NCI-H1417 treated with DMSO at 0.1 percent for 48 hours (cell line): ENCODE measurements around the gene NEK4.
"Not testable (repeated sequence)": the region's sequence is repeated elsewhere in the genome, so short reads cannot be mapped to it uniquely, and the experiment has no call there.

Source experiments
- DNase-seq: peaks from one replicate; lab custom pipeline; 2025; lab: John Stamatoyannopoulos, UW

Gene NEK4

DNA sequence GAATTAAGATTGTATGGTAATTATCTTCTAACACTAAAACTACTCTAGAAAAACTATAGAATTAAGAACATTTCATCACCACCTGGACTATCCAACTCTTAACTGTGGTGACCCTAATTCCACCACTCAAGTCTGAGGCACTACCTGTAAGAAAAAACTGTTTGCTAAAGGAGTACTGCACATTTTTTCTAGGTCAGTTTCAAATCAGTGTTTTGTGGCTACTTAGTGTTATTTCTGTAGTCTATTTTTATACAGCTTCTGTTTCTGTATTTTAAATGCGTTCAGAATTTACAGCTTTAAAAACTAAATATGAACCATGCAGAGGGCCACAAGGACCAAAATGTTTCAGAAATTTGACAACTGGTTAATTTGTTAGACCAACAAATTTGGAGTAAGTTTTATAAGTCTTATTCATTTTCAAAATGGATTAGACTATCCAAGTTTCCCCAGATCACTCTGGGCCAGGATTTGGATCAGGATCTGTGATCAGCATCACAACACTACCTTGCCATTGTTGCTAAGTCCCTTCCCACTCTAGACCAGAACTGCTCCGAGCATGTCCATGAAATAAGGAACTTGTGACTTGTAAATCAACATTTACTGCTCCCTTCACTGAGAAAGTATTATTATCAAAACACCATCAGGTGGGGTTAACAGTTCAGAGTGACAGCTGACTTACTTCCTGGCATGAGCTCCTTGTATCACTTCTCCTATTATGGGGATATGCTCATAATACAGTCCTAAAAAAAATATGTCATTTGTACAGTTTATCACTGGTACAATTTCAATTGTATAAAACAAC, 73.7 kb downstream of the NEK4 start:
- DNase-seq: no peak

GRCh38 chr3:52695798-52696671, 74.7 kb downstream of the NEK4 start:
- DNase-seq: no peak

DNA sequence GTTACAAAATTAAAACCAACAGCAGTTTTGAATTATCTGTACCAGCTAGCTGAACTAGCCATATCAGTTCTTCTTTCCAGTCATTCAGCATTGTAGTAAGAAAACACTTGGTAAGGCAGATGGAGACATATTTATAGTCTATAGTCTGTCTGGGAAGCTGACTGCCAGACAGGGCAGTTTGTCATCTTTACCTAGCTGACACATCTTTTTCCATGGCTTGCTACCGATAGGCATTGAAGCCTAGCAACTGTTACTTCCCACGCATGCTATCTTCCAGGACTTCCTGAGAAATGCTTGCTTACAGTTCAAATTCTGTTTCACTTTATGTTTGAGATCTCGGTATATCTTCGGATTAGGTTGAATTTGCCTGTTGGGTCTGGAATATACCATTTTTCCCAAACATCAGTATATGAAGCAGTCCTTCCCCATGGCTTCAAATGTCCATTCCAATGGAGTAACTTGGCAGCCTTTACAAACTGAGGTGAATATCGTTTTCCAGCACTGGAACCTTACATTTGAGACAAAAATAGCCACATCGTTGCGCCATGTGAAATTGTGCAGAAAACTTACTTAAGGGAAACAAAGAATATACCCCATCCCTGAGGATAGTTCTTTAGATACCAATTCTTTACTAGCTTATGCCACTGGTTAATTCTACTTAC, 76.1 kb downstream of the NEK4 start:
- DNase-seq: no peak

DNA sequence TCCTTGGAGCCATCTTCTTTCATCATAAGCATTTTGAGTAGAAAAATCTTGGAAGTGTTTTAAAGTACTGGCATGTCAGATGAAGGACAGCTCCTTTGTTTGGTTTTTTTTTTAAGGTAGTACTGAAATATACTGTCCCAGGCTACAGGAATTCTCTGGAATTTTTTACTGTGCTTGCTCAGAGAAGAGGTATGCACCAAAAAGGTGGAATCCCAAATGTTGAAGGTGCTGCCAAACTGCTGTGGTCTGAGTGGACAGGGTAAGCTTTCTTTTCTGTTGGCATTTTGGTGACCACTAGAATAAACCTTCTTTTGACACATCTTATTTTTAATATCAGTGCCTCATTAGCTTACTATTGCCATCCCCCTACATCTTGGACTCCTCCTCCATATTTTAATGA, 77.7 kb downstream of the NEK4 start:
- no peak for DNase-seq

DNA sequence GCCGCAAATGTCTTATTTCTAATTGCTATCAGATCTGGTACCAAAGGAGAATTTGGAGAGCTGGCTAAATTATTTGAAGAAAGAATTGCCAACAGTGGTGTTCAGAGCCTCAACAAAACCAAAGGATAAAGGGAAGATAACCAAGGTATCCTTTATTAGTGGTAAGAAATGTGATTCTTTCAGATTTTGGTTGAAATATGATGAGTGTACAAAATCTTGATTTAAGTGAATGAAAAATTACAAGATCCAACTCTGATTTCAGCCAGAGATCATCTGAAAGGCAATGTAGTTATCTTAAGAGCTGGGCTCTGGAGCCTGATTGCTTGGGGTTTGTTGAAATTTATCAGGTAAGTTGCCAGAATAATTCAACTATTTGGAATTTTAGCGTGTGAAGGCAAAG, 80.2 kb downstream of the NEK4 start:
- no peak for DNase-seq

DNA sequence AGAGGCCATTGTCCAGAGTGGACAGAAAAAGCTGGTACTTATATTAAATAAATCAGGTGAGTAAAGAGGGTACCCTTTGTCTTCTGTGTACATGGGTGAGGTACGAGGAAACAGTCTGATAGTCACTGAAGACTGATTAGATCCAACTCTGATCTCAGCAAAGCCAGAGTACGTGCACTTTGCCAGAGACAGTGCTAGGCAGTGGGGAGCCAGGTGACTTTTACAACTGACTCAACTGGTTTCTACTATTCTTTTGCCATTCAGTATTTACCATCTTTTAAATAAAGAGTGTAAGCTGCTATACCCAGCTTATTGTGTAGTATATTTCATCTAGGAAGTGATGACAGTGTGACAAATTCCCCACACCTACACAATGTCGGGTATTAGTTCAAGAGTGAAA, 81.6 kb downstream of the NEK4 start:
- DNase-seq: no peak

DNA sequence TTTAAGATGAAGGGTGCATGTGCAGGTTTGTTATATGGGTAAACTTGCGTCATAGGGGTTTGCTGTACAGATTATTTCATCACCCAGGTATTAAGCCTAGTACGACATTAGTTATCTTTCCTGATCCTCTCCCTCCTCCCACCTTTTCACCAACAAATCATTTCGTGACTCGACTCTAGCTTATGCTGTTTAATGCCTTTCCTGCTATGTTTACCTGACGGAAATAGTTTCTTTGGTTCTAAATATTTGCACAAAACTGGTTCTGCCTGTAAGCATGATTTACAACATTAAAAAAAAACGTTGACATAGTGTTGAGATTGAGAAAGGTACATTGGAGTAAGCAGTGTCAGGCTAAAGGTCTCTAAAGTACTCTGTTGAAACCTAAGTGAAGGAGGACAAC, 82.5 kb downstream of the NEK4 start:
- DNase-seq: no peak

DNA sequence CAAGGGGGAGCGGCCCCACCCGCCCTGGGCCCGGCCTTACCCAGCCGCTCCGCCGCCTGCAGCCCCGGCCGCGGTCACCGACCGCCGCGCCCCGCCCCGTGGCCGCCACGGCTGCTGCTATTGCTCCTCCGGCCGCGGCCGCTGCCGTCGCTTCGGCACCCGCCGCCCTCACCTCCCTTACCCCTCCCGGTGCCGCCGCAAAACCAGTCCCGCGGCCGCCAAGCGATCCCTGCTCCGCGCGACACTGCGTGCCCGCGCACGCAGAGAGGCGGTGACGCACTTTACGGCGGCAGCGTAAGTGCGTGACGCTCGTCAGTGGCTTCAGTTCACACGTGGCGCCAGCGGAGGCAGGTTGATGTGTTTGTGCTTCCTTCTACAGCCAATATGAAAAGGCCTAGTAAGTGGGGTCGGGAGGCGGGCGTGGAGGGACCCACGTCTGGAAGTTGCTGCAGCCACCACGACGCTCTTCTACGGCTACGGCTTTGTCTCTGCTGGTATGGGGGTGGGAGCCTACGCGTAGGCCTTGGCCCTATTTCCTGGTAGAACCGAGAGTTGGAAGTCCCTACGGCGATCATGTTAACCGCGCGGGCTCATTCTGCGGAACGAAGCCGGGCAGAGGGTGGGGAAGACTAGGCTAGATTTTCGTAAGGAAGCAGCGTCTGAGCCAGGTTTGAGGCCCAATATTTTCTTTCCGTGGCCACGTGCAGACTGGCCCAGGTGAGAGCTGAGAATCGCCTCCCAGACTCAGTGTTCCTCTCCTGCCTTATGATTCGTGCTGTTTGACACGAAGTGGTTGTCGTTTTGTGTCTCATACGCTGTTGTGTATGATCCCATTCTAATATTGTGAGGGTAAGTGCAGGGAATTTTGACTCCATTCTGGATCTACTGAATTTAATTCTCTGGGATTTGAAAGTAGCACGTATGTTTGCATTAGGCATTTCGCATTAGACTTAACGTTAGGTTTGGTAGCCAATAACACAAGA, 84.7 kb downstream of the NEK4 start, which contains the start of the genes GNL3 and PBRM1:
GNL3 (plus strand) TSS at position 324 of the 983 bp plus-strand sequence; CDS start at position 385, 61 bp downstream.
PBRM1 (minus strand) TSS at position 205 of the 983 bp plus-strand sequence.
- peak; percentile 52 for DNase-seq

DNA sequence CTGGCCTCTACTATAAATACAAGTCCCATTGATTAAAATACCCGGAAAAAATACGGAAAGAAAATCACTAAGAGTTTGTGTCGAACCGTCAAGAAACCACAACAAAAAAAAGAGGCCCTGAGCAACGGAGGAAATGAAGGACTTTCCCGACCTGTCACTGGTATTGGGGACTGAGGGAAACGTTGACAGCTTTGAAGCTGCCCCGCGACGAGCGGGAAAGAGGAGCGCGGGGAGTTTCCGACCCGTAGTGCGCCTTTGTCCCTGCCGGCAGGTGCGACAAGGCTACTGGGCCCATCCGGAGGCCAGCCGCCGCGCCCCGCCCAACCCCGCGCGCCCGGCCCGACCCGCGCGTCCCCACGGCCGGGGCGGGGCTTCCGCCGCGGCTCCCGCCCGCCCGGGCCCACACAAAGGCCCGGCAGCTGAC, 85.4 kb downstream of the NEK4 start:
- peak; percentile 40 for DNase-seq

DNA sequence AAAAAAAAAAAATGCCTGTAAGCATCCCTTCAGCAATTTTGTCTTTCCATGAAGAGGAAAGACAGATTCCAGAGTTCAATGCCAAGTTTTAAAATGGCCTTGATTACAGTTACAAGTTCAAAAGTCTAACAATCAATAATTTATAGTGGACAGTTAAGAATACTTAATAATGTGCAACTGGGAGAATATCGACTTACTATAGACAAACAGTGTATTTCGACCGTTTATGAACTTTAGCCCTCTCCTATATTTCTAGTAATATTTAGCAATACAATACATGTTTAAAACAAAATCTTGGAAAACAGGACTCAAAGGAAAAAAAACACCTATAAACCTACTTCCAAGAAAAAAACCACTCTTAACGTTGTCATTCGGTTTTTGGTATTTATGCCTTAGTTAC, 86.6 kb downstream of the NEK4 start:
- no peak for DNase-seq

- no peak for DNase-seq
These were observed 87.1 kb downstream of the NEK4 start for GRCh38 chr3:52683611-52684010.

DNA sequence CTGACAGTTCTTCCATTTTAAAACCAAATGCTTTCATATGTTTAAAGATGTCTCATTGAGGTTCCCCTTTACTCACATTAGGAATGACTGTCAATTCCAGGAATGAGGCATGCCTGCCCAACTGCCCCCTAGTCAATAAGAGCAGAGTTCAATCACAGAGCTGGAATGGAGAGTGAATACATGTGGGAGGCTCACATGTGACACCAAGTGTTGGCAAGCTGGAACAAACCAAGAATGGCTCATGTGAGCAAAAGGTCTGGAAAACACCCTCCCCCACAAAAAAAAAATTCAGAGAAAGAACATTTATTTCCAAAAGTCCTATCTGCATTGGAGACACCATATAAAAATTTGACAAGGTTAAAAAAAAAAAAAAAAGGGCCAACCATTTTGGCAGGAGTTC, 88.7 kb downstream of the NEK4 start:
- DNase-seq: no peak

DNA sequence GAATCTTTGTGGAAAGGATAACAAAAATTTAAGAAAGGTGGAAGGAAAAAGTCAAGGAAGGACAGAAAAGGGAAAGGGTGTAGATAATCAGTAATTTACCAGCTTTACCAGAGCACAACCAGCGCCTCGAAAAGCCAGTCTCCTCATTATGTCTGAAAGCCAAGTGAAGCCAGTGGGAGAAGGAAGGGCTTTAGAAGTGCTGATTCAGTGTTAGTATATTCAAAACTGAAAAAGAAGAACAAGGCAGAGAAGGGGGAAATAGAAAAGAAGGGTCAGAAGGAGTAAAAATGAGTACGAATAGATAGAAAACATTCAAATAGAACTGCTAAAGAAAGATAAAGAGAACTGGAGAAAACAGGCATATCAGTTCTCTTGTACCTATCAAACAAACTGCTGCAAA, 89.1 kb downstream of the NEK4 start:
- no peak for DNase-seq

- no peak for DNase-seq
These were observed 90.9 kb downstream of the NEK4 start for GRCh38 chr3:52679811-52680210.

GRCh38 chr3:52679199-52679538, 91.6 kb downstream of the NEK4 start:
- DNase-seq: no peak

- no peak for DNase-seq
These were observed 92.2 kb downstream of the NEK4 start for GRCh38 chr3:52678265-52679198.

DNA sequence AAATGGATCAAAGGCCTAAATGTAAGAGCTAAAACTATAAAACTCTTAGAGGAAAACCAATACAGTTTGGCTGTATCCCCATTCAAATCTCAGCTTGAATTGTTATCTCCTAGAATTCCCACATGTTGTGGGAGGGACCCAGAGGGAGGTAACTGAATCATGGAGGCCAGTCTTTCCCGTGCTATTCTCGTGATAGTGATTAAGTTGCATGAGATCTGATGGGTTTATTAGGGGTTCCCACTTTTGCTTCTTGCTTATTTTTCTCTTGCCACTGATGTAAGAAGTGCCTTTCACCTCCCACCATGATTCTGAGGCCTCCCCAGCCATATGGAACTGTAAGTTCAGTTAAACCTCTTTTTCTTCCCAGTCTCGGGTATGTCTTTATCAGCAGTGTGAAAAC, 94.5 kb downstream of the NEK4 start:
- DNase-seq: not testable (repeated sequence)

DNA sequence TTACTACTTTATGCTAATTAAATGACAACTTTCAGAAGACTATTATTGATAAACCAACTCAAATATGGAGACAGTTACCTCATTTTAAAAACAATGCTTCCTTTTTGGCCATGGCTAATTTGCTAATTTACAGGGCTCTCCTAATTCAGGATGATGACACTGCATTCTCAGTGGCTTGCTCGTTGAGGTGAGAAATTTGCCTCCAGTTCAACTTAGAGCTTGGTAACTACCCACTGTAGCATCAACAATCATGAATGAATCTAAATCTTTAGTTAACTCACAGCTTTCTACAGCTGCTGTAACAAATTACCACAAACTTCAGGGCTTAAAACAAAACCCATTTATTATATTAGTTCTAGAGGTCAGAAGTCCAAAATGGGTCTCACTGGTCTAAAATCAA, 99.1 kb downstream of the NEK4 start:
- DNase-seq: no peak

DNA sequence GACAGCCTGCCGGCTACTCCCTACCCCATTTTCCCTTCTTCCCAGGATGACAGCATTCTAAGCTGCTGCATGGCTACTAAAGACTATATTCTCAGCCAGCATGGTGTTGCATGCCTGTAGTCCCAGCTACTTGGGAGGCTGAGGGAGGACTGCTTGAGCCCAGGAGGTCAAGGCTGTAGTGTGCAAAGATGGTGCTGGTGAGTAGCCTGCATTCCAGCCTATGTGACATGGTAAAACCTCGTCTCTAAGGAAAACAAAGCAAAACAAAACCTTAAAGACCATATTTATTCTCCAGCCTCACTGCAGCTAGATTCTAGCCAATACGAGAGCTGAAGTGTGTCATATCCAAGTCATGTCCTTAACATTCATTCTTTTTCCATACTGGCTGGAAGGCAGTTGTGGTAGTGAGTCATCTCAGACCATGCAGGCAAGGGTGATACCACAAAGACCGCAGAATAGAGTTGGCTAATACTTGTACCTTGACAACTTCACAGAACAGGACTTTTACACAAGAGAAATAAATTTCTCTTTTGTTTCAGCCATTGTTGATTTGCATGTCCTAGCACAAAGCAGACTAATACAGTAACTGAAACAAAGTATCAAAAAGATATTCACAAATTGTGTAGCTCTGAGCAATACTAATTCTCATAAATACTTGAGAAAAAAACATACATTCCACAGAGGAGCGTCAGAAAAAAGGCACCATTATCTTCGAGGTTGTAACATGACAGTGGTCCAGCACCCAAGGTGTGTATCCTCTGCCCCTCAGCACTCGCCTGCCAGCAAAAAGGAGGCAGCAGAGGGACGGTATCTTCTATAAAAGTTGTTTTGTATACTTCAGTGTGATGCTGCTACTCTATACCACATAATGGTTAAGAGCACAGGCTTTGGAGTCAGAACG, 99.9 kb downstream of the NEK4 start:
- no peak for DNase-seq
